K562 (cell line): ENCODE data around the gene SP2. TPM values are rescaled to one million over a fixed set of nuclear protein-coding genes. Genes with fewer than 3 reads are reported as not detected.

Experiments
- HMGN3 ChIP-seq: IDR thresholded peaks from 2 replicates; pipeline ENCODE4 v1.6.1; 2011; ENCODE audit warnings: borderline replicate concordance, low read depth, mild to moderate bottlenecking, mixed read lengths, low read length; ENCODE audit not compliant: insufficient read length; ENCODE audit errors: extremely low read depth
- MGA ChIP-seq: fragments of 450-650 bp; IDR thresholded peaks from 2 replicates; pipeline ENCODE4 v1.6.1; 2016; ENCODE audit warnings: mild to moderate bottlenecking, moderate library complexity
- MXD1 ChIP-seq: fragments of 250-450 bp; sonication (Bioruptor Pico); IDR thresholded peaks from 2 replicates; pipeline ENCODE4 v1.8.0; 2021; ENCODE audit warnings: borderline replicate concordance, mild to moderate bottlenecking, moderate library complexity; ENCODE audit not compliant: poor library complexity, severe bottlenecking
- MXI1 ChIP-seq: IDR thresholded peaks from 2 replicates; pipeline ENCODE4 v1.6.1; 2011; ENCODE audit warnings: low read depth, mild to moderate bottlenecking, improper control_type of control experiment, low read length
- PPARD ChIP-seq: fragments of 250-450 bp; sonication (Bioruptor Pico); IDR thresholded peaks from 2 replicates; pipeline ENCODE4 v1.8.0; 2022; ENCODE audit warnings: inconsistent platforms, mild to moderate bottlenecking, moderate library complexity
- RNF219 ChIP-seq: fragments of 250-450 bp; sonication (Bioruptor Pico); IDR thresholded peaks from 2 replicates; pipeline ENCODE4 v1.5.0; 2022; ENCODE audit warnings: mild to moderate bottlenecking
- SIN3B ChIP-seq: fragments of 450-650 bp; IDR thresholded peaks from 2 replicates; pipeline ENCODE4 v1.6.1; 2017; ENCODE audit warnings: low read depth, mild to moderate bottlenecking, moderate library complexity
- SP1 ChIP-seq: sonication (generic); formaldehyde crosslinking; IDR thresholded peaks from 2 replicates; pipeline ENCODE4 v1.8.1; 2022; ENCODE audit warnings: mild to moderate bottlenecking, missing genetic modification reagents
- ZNF217 ChIP-seq: sonication (generic); formaldehyde crosslinking; IDR thresholded peaks from 2 replicates; pipeline ENCODE4 v1.8.0; 2022; ENCODE audit warnings: mild to moderate bottlenecking, missing genetic modification reagents
- ZSCAN32 ChIP-seq: fragments of 450-650 bp; formaldehyde crosslinking; IDR thresholded peaks from 2 replicates; pipeline ENCODE4 v1.4.0; 2020; ENCODE audit warnings: mild to moderate bottlenecking, moderate library complexity
- polyA plus RNA-seq, 8 experiments: library from polyadenylated mRNA; depleted of rRNA in 4 of 8; stranded (reverse) in 5 of 8; unstranded in 3 of 8; fragments of >200 nt; fragmentation: Nextera tagmentation in 2 of 8; fragmentation: Illumina TruSeq in 1 of 8; extraction: Ambion mirVana in 2 of 8; extraction: Trizol in 1 of 8; gene quantifications; 2 replicates each; pipeline versions ENCODE4 v1.2.1 to v1.2.3, GENCODE V29; 2011 to 2014; ENCODE audit warnings: inconsistent platforms in 1 of 8, missing spikeins in 1 of 8
- total RNA-seq, 7 experiments: library from RNA; depleted of rRNA in 6 of 7; stranded (reverse); fragments of >200 nt in 6 of 7; fragmentation: Illumina TruSeq in 2 of 7; extraction: Trizol in 2 of 7; gene quantifications; 2 replicates each; pipeline versions ENCODE4 v1.2.1 to v1.2.3, GENCODE V29; 2011 to 2021; ENCODE audit warnings: low replicate concordance in 1 of 7

SP2 gene
- total and polyA plus RNA-seq, 9 of the 15 experiments (the other 6 are each of a cell fraction or from before 2014, with no cell fraction given), result 0.77 to 22.3 (median 2.3) TPM

GRCh38 chr17:47850692-47851573 lies 45.1 kb upstream of the SP2 start, which contains the start of gene SP6 (continued):
- 0 out of 2 replicates have a peak, but pooled peaks have one; percentile 17 for TF ChIP-seq SIN3B
- no peak for TF ChIP-seq RNF219 (CRISPR knock-in tag)
- TF ChIP-seq MGA, result peak; percentile 61; the same call in 1 of the 2 replicates
- no peak for TF ChIP-seq ZNF217 (CRISPR knock-in tag)
- peak; percentile 70; the same call in 1 of the 2 replicates for TF ChIP-seq SP1 (CRISPR knock-in tag)
- TF ChIP-seq MXD1 (CRISPR knock-in tag), result no peak
- TF ChIP-seq HMGN3, result peak; percentile 32
- no peak for TF ChIP-seq PPARD (CRISPR knock-in tag)
- TF ChIP-seq ZSCAN32 (CRISPR knock-in tag), result no peak
- TF ChIP-seq MXI1, result no peak
